Mesothelial cell of epicardium (in vitro differentiated cells): Measurements from ENCODE around the gene PRDM7. TPM values are rescaled to one million over a fixed set of nuclear protein-coding genes. Genes with fewer than 3 reads are reported as not detected.
A peak's percentile ranks its signal among the peaks of the same experiment; 100 is the strongest.
"Not testable (repeated sequence)": the region's sequence is repeated elsewhere in the genome, so short reads cannot be mapped to it uniquely, and the experiment has no call there.

Experiments
- DNase-seq, 2 experiments: peaks; one replicate each; pipeline ENCODE4 v3.0.0; 2021; ENCODE audit warnings: low spot score in 2 of 2; ENCODE audit not compliant: unreplicated experiment in 2 of 2
- H3K27ac Mint-ChIP-seq: 2 replicates; pipeline ENCODE4 v1.8.0; 2021; ENCODE audit warnings: mixed read lengths
- H3K27me3 Mint-ChIP-seq: 2 replicates; pipeline ENCODE4 v1.8.0; 2021; ENCODE audit warnings: low read depth, mixed read lengths
- H3K36me3 Mint-ChIP-seq: 2 replicates; pipeline ENCODE4 v1.8.0; 2021; ENCODE audit warnings: mixed read lengths
- H3K4me1 Mint-ChIP-seq: 2 replicates; pipeline ENCODE4 v1.8.0; 2021; ENCODE audit warnings: mixed read lengths
- H3K4me3 Mint-ChIP-seq: 2 replicates; pipeline ENCODE4 v1.8.0; 2021; ENCODE audit warnings: mild to moderate bottlenecking, moderate library complexity, mixed read lengths
- H3K9me3 Mint-ChIP-seq: 2 replicates; pipeline ENCODE4 v1.8.0; 2021; ENCODE audit warnings: mixed read lengths
- total RNA-seq: library from RNA; stranded (reverse); gene quantifications from 3 replicates; pipeline ENCODE4 v1.2.1, GENCODE V29; 2021
- TF ChIP-seq, protein P1 (sequence below): fragments of 200-600 bp; sonication (generic); IDR thresholded peaks from one replicate; pipeline ENCODE4 v1.5.0; 2021; ENCODE audit warnings: antibody characterized with exemption; ENCODE audit not compliant: unreplicated experiment

PRDM7 gene
- total RNA-seq: not detected in 3 replicates

GRCh38 chr16:90077240-90077756 lies at the start of gene PRDM7:
PRDM7 (minus strand) TSS chr16:90077331; CDS start chr16:90075910, 1,421 bp downstream.
- Mint-ChIP-seq H3K27me3 (peaks cover 55% of the 10 kb centered on the region), H3K4me3 (peak within 1 kb of the TSS; percentile 67), H3K4me1 (peaks cover 21% of the 10 kb centered on the region), H3K27ac (peak within 1 kb of the TSS; percentile 92), H3K9me3 (no peaks in the 10 kb centered on the region), H3K36me3 (no peaks in the 10 kb centered on the region)
- peak; percentile 92 to 97 for DNase-seq
- TF ChIP-seq, protein P1, sequence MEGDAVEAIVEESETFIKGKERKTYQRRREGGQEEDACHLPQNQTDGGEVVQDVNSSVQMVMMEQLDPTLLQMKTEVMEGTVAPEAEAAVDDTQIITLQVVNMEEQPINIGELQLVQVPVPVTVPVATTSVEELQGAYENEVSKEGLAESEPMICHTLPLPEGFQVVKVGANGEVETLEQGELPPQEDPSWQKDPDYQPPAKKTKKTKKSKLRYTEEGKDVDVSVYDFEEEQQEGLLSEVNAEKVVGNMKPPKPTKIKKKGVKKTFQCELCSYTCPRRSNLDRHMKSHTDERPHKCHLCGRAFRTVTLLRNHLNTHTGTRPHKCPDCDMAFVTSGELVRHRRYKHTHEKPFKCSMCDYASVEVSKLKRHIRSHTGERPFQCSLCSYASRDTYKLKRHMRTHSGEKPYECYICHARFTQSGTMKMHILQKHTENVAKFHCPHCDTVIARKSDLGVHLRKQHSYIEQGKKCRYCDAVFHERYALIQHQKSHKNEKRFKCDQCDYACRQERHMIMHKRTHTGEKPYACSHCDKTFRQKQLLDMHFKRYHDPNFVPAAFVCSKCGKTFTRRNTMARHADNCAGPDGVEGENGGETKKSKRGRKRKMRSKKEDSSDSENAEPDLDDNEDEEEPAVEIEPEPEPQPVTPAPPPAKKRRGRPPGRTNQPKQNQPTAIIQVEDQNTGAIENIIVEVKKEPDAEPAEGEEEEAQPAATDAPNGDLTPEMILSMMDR: no peak

DNA sequence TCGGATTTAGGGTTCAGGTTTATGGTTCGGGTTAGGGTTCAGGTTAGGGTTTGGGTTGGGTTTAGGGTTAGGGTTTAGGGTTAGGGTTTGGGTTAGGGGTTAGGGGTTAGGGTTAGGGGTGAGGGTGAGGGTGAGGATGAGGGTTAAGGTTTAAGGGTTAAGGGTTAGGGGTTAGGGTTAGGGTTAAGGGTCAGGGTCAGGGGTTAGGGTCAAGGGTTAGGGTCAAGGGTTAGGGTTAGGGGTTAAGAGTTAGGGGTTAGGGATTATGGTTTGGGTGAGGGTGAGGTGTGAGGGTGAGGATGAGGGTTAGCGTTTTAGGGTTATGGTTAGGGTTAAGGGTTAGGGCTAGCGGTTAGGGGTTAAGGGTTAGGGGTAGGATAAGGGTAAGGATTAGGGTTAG lies 44.7 kb upstream of the PRDM7 start:
- H3K27me3 Mint-ChIP-seq, H3K27ac Mint-ChIP-seq, H3K4me1 Mint-ChIP-seq, H3K4me3 Mint-ChIP-seq, H3K9me3 Mint-ChIP-seq, H3K36me3 Mint-ChIP-seq, DNase-seq: not testable (repeated sequence)

DNA sequence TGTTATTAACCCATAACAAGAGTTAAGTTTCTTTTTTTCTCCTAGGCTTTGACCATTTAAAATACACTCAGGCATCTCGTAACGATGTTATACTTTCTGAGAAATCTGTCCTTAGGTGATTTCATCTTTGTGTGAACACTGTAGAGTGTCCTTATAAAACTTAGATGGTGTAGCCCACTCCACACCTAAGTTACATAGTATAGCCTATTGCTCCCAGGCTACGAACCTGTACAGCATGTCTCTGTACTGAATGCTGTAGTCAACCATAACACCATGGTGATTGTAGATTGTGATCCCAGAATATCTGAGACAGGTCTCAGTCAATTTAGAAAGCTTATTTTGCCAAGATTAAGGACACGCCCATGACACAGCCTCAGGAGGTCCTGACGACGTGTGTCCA lies 30.5 kb upstream of the PRDM7 start:
- peak overlapping the region; percentile 66 for H3K27ac Mint-ChIP-seq
- not testable (repeated sequence) for H3K4me3 Mint-ChIP-seq, H3K36me3 Mint-ChIP-seq, DNase-seq, H3K9me3 Mint-ChIP-seq, H3K27me3 Mint-ChIP-seq, H3K4me1 Mint-ChIP-seq

DNA sequence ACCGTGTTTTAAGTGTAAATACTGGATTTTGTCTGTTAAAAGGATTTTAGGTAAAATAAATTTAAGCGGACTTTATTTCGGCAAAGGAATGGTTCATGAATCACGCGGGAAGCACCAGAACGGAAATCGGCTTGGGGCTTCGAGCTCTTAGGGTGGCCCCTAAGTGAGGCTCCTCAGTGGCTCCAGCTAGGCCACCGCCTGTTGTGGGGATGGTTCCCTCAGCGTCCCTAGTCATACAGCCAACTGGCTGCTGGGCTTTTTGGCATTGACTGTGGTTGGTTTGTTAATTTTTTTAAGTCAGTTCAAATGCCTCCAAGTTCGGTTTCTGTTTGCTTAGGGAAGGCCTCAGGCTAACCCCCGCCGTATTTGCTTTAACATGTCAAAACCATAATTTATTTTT lies 29.9 kb upstream of the PRDM7 start:
- not testable (repeated sequence) for H3K27me3 Mint-ChIP-seq, H3K9me3 Mint-ChIP-seq, H3K36me3 Mint-ChIP-seq, H3K27ac Mint-ChIP-seq, DNase-seq, H3K4me1 Mint-ChIP-seq
- peak overlapping the region; percentile 74 for H3K4me3 Mint-ChIP-seq

DNA sequence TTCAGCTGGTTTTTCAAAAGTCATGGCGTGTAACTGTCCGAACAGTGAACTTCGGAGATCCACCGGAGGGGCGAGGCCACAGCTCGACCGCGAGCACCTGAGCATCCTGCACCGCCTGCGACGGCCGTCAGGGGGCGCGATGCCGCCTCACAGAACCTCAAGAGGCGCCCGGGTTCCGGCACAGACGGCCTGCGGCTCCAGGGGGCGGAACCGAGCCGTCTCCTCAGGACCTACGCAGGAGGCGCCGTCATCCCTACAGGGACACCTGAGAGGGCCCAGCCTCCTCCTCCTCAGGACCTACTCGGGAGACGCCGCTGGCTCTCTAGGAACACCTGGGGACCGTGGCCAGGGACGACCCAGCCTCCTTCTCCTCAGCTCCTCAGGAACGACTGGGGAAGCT lies 29.1 kb upstream of the PRDM7 start:
- H3K36me3 Mint-ChIP-seq, H3K4me1 Mint-ChIP-seq, H3K9me3 Mint-ChIP-seq, H3K27ac Mint-ChIP-seq, H3K27me3 Mint-ChIP-seq: not testable (repeated sequence)
- TF ChIP-seq, protein P1: peak; percentile 76
- DNase-seq: peak; percentile 53 to 80
- peak overlapping the region; percentile 74 for H3K4me3 Mint-ChIP-seq

- not testable (repeated sequence) for H3K9me3 Mint-ChIP-seq, H3K4me1 Mint-ChIP-seq, H3K27me3 Mint-ChIP-seq, H3K27ac Mint-ChIP-seq, H3K36me3 Mint-ChIP-seq, DNase-seq, H3K4me3 Mint-ChIP-seq
These were observed 27.6 kb upstream of the PRDM7 start for GRCh38 chr16:90104725-90105124.

DNA sequence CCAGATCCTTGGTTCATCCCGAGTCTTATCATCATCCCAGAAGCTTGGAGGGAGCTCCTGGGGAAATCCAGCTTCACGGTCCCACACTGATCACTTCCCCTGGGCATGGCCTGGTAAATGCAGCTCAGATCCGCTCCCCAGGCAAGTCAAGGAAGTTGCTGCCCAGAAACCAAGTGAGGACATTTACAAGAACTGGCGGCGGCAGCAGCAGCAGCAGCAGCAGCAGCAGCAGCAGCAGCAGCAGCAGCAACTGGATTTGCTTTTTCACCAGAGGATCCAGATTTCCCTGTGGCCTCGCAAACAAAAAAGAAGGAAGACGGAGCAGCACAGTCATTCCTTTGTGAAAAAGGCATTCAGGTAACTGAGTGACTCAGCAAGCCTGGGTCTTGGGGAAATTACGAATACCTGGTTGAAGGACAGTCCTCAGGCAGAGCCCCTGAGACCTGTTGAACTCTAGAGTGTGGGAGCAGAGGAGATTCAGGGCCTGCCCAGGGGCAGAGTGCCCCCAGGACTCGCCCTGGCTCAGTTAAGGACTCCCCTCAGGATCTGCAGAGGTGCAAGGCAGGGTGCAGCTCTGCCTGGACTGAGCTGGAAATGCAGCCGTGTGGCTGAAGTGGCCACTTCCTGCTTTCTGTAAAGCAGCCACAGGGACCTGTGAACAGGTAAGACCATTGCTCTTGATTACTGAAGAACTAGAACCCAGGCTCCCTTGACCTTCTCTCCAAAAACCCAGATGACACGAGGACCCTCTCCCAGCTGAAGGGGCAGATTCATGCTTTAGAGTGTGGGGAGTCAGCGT lies 25.2 kb upstream of the PRDM7 start:
- H3K4me3 Mint-ChIP-seq, DNase-seq, H3K4me1 Mint-ChIP-seq, H3K27ac Mint-ChIP-seq, H3K36me3 Mint-ChIP-seq, H3K9me3 Mint-ChIP-seq: not testable (repeated sequence)
- peaks cover 13% of the 10 kb centered on the region for H3K27me3 Mint-ChIP-seq

DNA sequence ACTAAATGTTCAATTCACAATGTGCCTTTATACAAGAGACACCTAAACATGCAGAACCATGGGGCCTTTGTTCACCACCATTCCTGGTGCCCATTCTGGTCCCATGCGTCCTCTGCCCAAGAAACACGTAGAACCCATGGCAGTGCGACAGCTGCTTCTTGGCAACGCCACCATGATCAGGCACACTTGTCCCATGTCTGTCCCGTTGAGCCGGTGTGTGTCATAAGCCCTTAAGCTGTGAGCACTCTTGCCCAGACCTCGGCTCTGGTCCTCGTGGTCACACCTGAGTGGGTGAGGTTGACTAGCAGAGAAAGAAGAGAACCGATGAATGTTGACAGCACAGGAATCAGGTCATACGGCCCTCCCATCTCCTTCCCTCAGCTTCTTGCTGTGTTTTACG lies 24.2 kb upstream of the PRDM7 start:
- not testable (repeated sequence) for H3K4me3 Mint-ChIP-seq, H3K4me1 Mint-ChIP-seq, DNase-seq, H3K36me3 Mint-ChIP-seq, H3K27ac Mint-ChIP-seq, H3K9me3 Mint-ChIP-seq
- peaks cover 15% of the 10 kb centered on the region for H3K27me3 Mint-ChIP-seq

GRCh38 chr16:90100790-90101189 lies 23.7 kb upstream of the PRDM7 start:
- not testable (repeated sequence) for H3K4me1 Mint-ChIP-seq, H3K9me3 Mint-ChIP-seq, DNase-seq, H3K4me3 Mint-ChIP-seq, H3K36me3 Mint-ChIP-seq, H3K27ac Mint-ChIP-seq
- peaks cover 15% of the 10 kb centered on the region for H3K27me3 Mint-ChIP-seq

GRCh38 chr16:90100229-90100628 lies 23.1 kb upstream of the PRDM7 start:
- not testable (repeated sequence) for H3K9me3 Mint-ChIP-seq

DNA sequence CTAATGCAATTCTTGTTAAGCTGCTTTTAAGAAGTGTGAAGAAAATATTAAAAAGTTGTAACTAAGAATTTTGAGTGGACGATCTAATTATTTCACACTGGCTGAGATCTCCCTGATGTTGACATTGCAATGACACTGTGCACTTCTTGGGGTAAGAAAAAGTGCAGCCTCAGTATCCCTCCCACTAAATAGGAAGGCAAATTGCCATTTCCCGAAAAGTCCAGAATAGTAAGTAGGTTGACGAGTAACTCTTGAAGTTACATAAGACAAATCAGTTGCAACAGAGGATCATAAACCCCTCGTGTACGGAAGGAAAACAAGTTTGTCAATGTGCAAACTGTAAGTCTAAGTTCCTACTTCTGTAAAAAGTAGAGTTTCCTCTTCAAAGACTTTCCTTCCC lies 21.8 kb upstream of the PRDM7 start:
- not testable (repeated sequence) for DNase-seq, H3K9me3 Mint-ChIP-seq, H3K4me1 Mint-ChIP-seq, H3K4me3 Mint-ChIP-seq, H3K27ac Mint-ChIP-seq, H3K36me3 Mint-ChIP-seq
- peaks cover 17% of the 10 kb centered on the region for H3K27me3 Mint-ChIP-seq

More at GRCh38 chr16:90100229-90100628, 23.1 kb upstream of the PRDM7 start:
- not testable (repeated sequence) for H3K36me3 Mint-ChIP-seq, DNase-seq, H3K27ac Mint-ChIP-seq, H3K4me1 Mint-ChIP-seq, H3K4me3 Mint-ChIP-seq
- H3K27me3 Mint-ChIP-seq: peaks cover 15% of the 10 kb centered on the region

- H3K27ac Mint-ChIP-seq, H3K9me3 Mint-ChIP-seq, H3K4me3 Mint-ChIP-seq, H3K36me3 Mint-ChIP-seq, DNase-seq: not testable (repeated sequence)
- peaks cover 15% of the 10 kb centered on the region for H3K27me3 Mint-ChIP-seq
- H3K4me1 Mint-ChIP-seq: peaks cover 17% of the 10 kb centered on the region
These were observed 20.0 kb upstream of the PRDM7 start for GRCh38 chr16:90097010-90097684.
